Lower leg skin (tissue), 3 donors: ENCODE measurements around the gene XRCC6.
"Not testable (repeated sequence)": the region's sequence is repeated elsewhere in the genome, so short reads cannot be mapped to it uniquely, and the experiment has no call there.

Experiments
- POLR2A ChIP-seq, 2 donors: fragments of 450-650 bp; IDR thresholded peaks; one replicate each; pipeline ENCODE4 v1.6.1; 2016 to 2017; ENCODE audit warnings: antibody characterized with exemption in 2 of 2, mild to moderate bottlenecking in 1 of 2, moderate library complexity in 1 of 2
- TF ChIP-seq, protein P1 (sequence below), 3 donors: fragments of 450-650 bp; IDR thresholded peaks; one replicate each; pipeline ENCODE4 v1.5.1; 2016; ENCODE audit warnings: antibody characterized with exemption in 3 of 3, mild to moderate bottlenecking in 3 of 3, moderate library complexity in 2 of 3

- TF ChIP-seq, protein P1, sequence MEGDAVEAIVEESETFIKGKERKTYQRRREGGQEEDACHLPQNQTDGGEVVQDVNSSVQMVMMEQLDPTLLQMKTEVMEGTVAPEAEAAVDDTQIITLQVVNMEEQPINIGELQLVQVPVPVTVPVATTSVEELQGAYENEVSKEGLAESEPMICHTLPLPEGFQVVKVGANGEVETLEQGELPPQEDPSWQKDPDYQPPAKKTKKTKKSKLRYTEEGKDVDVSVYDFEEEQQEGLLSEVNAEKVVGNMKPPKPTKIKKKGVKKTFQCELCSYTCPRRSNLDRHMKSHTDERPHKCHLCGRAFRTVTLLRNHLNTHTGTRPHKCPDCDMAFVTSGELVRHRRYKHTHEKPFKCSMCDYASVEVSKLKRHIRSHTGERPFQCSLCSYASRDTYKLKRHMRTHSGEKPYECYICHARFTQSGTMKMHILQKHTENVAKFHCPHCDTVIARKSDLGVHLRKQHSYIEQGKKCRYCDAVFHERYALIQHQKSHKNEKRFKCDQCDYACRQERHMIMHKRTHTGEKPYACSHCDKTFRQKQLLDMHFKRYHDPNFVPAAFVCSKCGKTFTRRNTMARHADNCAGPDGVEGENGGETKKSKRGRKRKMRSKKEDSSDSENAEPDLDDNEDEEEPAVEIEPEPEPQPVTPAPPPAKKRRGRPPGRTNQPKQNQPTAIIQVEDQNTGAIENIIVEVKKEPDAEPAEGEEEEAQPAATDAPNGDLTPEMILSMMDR (IDR thresholded peaks at IDR 0.05): not testable (repeated sequence)
- TF ChIP-seq POLR2A (IDR thresholded peaks at IDR 0.05): not testable (repeated sequence)
Measured at GRCh38 chr22:41631615-41632014, 10.5 kb downstream of the XRCC6 start.
